ENCODE data around the gene OSBPL7. TPM values are rescaled to one million over a fixed set of nuclear protein-coding genes. Genes with fewer than 3 reads are reported as not detected.

The OSBPL7 gene
- total RNA-seq, 3 donors from 2014 or later (not counting 1 experiment from before 2014, with no cell fraction given), result 113 to 162 (median 119) TPM

DNA sequence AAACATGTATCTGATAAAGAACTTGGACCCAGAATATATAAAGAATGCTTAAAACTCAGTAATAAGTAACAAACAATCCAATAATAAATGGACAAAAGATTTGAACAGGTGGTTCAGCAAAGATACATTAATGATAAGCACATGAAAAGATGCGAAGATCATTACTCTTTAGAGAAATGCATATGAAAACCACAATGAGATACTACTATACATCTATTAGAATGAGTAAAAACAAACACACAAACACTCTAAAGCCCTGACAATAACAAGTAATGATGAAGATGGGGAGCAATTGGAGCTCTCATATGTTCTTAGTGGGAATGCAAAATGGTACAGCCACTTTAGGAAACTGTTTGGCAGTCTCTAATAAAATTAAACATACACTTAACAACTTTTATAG, 29.1 kb downstream of the OSBPL7 start:
- no peaks in the 10 kb centered on the region for H3K36me3 Mint-ChIP-seq
- H3K27me3 ChIP-seq (ENCODE audit: control insufficient read depth, insufficient read depth, low read length), result peaks cover 30% of the 10 kb centered on the region
- ATAC-seq (no peak), DNase-seq (no peak)
- intact Hi-C loops (cut with micrococcal nuclease), result no loop called here
- no peak overlapping the region for H3K27ac Mint-ChIP-seq
- TF ChIP-seq, protein P1, sequence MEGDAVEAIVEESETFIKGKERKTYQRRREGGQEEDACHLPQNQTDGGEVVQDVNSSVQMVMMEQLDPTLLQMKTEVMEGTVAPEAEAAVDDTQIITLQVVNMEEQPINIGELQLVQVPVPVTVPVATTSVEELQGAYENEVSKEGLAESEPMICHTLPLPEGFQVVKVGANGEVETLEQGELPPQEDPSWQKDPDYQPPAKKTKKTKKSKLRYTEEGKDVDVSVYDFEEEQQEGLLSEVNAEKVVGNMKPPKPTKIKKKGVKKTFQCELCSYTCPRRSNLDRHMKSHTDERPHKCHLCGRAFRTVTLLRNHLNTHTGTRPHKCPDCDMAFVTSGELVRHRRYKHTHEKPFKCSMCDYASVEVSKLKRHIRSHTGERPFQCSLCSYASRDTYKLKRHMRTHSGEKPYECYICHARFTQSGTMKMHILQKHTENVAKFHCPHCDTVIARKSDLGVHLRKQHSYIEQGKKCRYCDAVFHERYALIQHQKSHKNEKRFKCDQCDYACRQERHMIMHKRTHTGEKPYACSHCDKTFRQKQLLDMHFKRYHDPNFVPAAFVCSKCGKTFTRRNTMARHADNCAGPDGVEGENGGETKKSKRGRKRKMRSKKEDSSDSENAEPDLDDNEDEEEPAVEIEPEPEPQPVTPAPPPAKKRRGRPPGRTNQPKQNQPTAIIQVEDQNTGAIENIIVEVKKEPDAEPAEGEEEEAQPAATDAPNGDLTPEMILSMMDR (IDR thresholded peaks at IDR 0.05), result no peak
- no peak overlapping the region for H3K4me3 Mint-ChIP-seq
- peaks cover 41 to 47% of the 10 kb centered on the region in 2 donors for H3K27me3 Mint-ChIP-seq (ENCODE audit: low read depth in 2 of 2)
- H3K36me3 ChIP-seq (ENCODE audit: control insufficient read depth, insufficient read depth, low read length), result no peaks in the 10 kb centered on the region
- peaks cover 8% of the 10 kb centered on the region for H3K4me1 ChIP-seq (ENCODE audit: control insufficient read depth, insufficient read depth, low read length)
- no CpG with 5 or more reads among the region's 1 CpG for WGBS (ENCODE audit: insufficient coverage)
- H3K4me3 ChIP-seq (ENCODE audit: low read length), result no peak overlapping the region
- no peaks in the 10 kb centered on the region for H3K9me3 Mint-ChIP-seq
- peaks cover 11 to 17% of the 10 kb centered on the region in 2 donors for H3K4me1 Mint-ChIP-seq
- H3K9me3 ChIP-seq (ENCODE audit: control insufficient read depth, insufficient read depth, low read length), result no peaks in the 10 kb centered on the region
- H3K27ac ChIP-seq (ENCODE audit: low read length), result no peak overlapping the region

GRCh38 chr17:47791025-47791424, 30.6 kb downstream of the OSBPL7 start:
- H3K27ac Mint-ChIP-seq, result no peak overlapping the region
- peaks cover 30% of the 10 kb centered on the region for H3K27me3 ChIP-seq (ENCODE audit: control insufficient read depth, insufficient read depth, low read length)

DNA sequence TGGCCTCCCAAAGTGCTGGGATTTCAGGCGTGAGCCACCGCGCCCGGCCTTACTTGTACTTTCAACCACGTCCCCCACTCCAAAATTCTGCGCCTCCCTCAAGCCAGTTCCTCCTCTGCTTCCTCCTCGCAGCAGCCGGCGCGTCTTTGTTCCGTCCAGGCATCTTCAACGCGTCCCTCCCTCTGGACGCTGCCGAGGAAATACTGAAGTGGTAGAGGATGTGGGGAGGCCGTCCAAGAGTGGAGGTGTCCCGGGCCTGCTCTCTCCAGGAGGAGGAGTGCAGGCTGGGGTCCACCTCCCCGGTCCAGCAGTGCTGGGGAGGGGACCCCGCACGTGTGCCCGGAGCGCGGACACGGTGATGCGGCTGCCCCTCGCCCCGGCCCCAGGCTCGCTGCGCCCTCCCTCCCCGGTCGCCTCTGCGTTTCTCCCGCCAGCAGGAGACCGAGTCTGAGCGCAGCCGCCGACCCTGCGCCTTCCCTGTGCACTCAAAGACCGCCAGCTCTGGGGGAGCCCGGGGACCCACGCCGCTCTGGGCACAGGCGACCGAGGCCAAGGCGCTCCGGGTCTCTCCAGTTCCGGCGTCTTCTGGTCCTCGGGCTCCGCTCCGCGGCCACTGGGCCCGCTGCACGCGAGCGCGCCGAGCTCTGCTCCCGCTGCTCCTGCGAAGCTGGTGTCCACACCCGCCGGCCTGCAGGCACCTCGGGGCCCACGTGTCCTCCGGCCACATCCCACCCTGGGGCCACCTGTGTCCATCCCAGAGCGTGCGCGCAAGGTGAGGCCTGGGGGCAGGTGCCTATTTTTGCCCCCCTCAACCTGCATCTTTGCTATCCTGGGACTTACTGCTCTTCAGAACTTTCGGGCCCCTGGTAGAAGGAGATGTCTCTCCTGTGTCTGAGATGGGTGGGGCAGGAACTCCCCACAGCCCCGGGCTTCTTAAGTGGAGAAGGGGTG, 31.7 kb downstream of the OSBPL7 start:
- Histone ChIP-seq H3K4me3 (ENCODE audit: low read length) (peak overlapping the region; percentile 29), H3K9me3 (ENCODE audit: control insufficient read depth, insufficient read depth, low read length) (no peaks in the 10 kb centered on the region), H3K36me3 (ENCODE audit: control insufficient read depth, insufficient read depth, low read length) (no peaks in the 10 kb centered on the region), H3K4me1 (ENCODE audit: control insufficient read depth, insufficient read depth, low read length) (peaks cover 8% of the 10 kb centered on the region), H3K27me3 (ENCODE audit: control insufficient read depth, insufficient read depth, low read length) (peaks cover 27% of the 10 kb centered on the region), H3K27ac (ENCODE audit: low read length) (no peak overlapping the region)
- no peaks in the 10 kb centered on the region for H3K9me3 Mint-ChIP-seq
- ATAC-seq (peak; percentile 88 to 99 (median 98)), DNase-seq (peak; percentile 52 to 74)
- peaks cover 11 to 17% of the 10 kb centered on the region in 2 donors for H3K4me1 Mint-ChIP-seq
- peak overlapping the region; percentile 84 for H3K4me3 Mint-ChIP-seq
- TF ChIP-seq, protein P1 (IDR thresholded peaks at IDR 0.05), result peak; percentile 72
- H3K27ac Mint-ChIP-seq, result no peak overlapping the region
- H3K36me3 Mint-ChIP-seq, result no peaks in the 10 kb centered on the region
- peaks cover 37 to 42% of the 10 kb centered on the region in 2 donors for H3K27me3 Mint-ChIP-seq (ENCODE audit: low read depth in 2 of 2)
- 1% methylated on average over 68 of the region's 70 CpGs for WGBS (ENCODE audit: insufficient coverage)
- intact Hi-C loops (cut with micrococcal nuclease), result loop anchor here (1.0 kb wide), 3 partner anchors 14 to 126 kb away; no protein-coding TSS in a partner anchor

More at GRCh38 chr17:47791025-47791424, 30.6 kb downstream of the OSBPL7 start:
- H3K4me1 Mint-ChIP-seq, result peaks cover 11 to 17% of the 10 kb centered on the region in 2 donors
- intact Hi-C loops (cut with micrococcal nuclease), result no loop called here
- peaks cover 41 to 47% of the 10 kb centered on the region in 2 donors for H3K27me3 Mint-ChIP-seq (ENCODE audit: low read depth in 2 of 2)
- Histone ChIP-seq H3K4me3 (ENCODE audit: low read length) (no peak overlapping the region), H3K4me1 (ENCODE audit: control insufficient read depth, insufficient read depth, low read length) (peaks cover 8% of the 10 kb centered on the region), H3K27ac (ENCODE audit: low read length) (no peak overlapping the region), H3K9me3 (ENCODE audit: control insufficient read depth, insufficient read depth, low read length) (no peaks in the 10 kb centered on the region), H3K36me3 (ENCODE audit: control insufficient read depth, insufficient read depth, low read length) (no peaks in the 10 kb centered on the region)
- H3K9me3 Mint-ChIP-seq, result no peaks in the 10 kb centered on the region
- no peak for DNase-seq
- TF ChIP-seq, protein P1 (IDR thresholded peaks at IDR 0.05), result no peak
- peak overlapping the region; percentile 84 for H3K4me3 Mint-ChIP-seq
- WGBS (ENCODE audit: insufficient coverage), result 50% methylated on average over 1 of the region's 3 CpGs
- no peak for ATAC-seq
- H3K36me3 Mint-ChIP-seq, result no peaks in the 10 kb centered on the region

All from natural killer cell (primary cell).